Kidney (tissue), 14 donors: ENCODE data around the gene DRAM1. TPM values are rescaled to one million over a fixed set of nuclear protein-coding genes. Genes with fewer than 3 reads are reported as not detected.

ENCODE experiments used
- DNase-seq, 5 donors: peaks; one replicate each; pipeline ENCODE4 v3.0.0-alpha.2; 2013 to 2020
- FAIRE-seq: peaks from 2 replicates; lab custom pipeline; 2012; peaks lifted over from hg19 to GRCh38; lab: Jason Lieb, UNC
- H3K27ac ChIP-seq, 2 donors: one replicate each; pipeline ENCODE4 v1.7.0; 2013; ENCODE audit warnings: low read depth in 2 of 2, low read length in 2 of 2, inconsistent platforms in 1 of 2
- H3K27me3 ChIP-seq: one replicate; pipeline ENCODE4 v1.7.1; 2013; ENCODE audit warnings: low read length, inconsistent platforms; ENCODE audit not compliant: control insufficient read depth, insufficient read depth
- H3K36me3 ChIP-seq, 3 donors: one replicate each; pipeline versions ENCODE4 v1.7.0 to v1.7.1; 2013; ENCODE audit warnings: low read length in 3 of 3, control low read depth in 1 of 3, inconsistent platforms in 1 of 3; ENCODE audit not compliant: insufficient read depth in 3 of 3, control insufficient read depth in 2 of 3
- H3K4me1 ChIP-seq, 3 donors: one replicate each; pipeline versions ENCODE4 v1.7.0 to v1.7.1; 2013; ENCODE audit warnings: low read length in 3 of 3, inconsistent platforms in 1 of 3, low read depth in 1 of 3; ENCODE audit not compliant: control insufficient read depth in 2 of 3, insufficient read depth in 2 of 3
- H3K4me3 ChIP-seq, 3 donors: one replicate each; pipeline versions ENCODE4 v1.7.0 to v1.8.1; 2013; ENCODE audit warnings: low read length in 3 of 3, control low read depth in 1 of 3, inconsistent platforms in 1 of 3
- H3K9ac ChIP-seq, 3 donors: one replicate each; pipeline versions ENCODE4 v1.7.0 to v1.7.1; 2013; ENCODE audit warnings: low read length in 3 of 3, control low read depth in 1 of 3, inconsistent platforms in 1 of 3
- H3K9me3 ChIP-seq, 3 donors: one replicate each; pipeline versions ENCODE4 v1.7.0 to v1.7.1; 2013; ENCODE audit warnings: low read length in 3 of 3, control low read depth in 1 of 3, inconsistent platforms in 1 of 3; ENCODE audit not compliant: control insufficient read depth in 2 of 3, insufficient read depth in 1 of 3
- intact Hi-C: fragments of 100-400 bp; cut with DNase I; formaldehyde crosslinking; loops from one replicate; pipeline ENCODE4 v1.11.1; 2022
- polyA plus RNA-seq: library from polyadenylated mRNA; stranded (reverse); fragments of 350-450 nt; fragmentation: Illumina TruSeq; extraction: RNeasy Lipid Tissue Mini Kit (QIAGEN cat#74804); gene quantifications from one replicate; pipeline ENCODE4 v1.2.3, GENCODE V29; 2014; ENCODE audit warnings: low read depth, low replicate concordance; ENCODE audit not compliant: insufficient read depth
- total RNA-seq: library from RNA; stranded (reverse); fragmentation: NEBNext Ultra II Directional; extraction: Animal tissue kit (Norgen Biotek cat#: 25700); gene quantifications from one replicate; pipeline ENCODE4 v1.2.1, GENCODE V29; 2021
- TF ChIP-seq, protein P1 (sequence below): IDR thresholded peaks from 3 replicates; pipeline ENCODE4 v1.5.1; 2012; ENCODE audit warnings: mild to moderate bottlenecking, moderate library complexity, borderline replicate concordance; ENCODE audit not compliant: insufficient read depth; ENCODE audit errors: extremely low read depth
- donor health status: control.
- donor health status: control.
- donor health status: control.
- donor health status: control.
- donor health status: control.
- donor health status: DM: yes; HTN: yes; CAD: no.
- donor health status: Normal renal cell carcinoma (clear cell type).

Gene DRAM1
- total and polyA plus RNA-seq, 2 donors from 2014 or later = 19.0 to 35.8 TPM

DNA sequence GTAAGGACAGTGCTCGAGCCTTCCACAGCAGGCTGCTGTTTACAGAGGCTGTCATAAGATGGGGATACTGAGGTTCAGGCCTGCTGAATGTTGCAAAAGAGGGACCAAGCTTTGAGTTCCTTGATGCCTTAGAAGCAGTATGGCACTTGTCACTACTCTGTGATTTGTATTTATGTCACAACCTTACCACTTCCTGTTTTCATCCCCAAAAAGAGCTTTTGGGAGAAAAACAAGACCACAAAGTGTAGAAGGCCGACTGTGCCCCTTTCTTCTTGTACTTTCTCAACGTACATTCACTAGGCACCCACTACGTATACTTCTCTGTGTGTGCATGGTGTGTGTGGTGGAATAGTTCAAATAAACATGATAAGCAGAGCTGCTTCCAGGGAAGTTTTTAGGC is 90.1 kb downstream of the DRAM1 start:
- Histone ChIP-seq H3K27ac (no peak overlapping the region), H3K27me3 (no peaks in the 10 kb centered on the region), H3K4me3 (no peak overlapping the region), H3K36me3 (no peaks in the 10 kb centered on the region), H3K9ac (no peak overlapping the region), H3K4me1 (no peaks in the 10 kb centered on the region), H3K9me3 (peaks cover 0 to 3% (median 0%) of the 10 kb centered on the region in 3 donors)
- intact Hi-C loops = no loop called here
- DNase-seq (no peak), FAIRE-seq (no peak)
- TF ChIP-seq, protein P1, sequence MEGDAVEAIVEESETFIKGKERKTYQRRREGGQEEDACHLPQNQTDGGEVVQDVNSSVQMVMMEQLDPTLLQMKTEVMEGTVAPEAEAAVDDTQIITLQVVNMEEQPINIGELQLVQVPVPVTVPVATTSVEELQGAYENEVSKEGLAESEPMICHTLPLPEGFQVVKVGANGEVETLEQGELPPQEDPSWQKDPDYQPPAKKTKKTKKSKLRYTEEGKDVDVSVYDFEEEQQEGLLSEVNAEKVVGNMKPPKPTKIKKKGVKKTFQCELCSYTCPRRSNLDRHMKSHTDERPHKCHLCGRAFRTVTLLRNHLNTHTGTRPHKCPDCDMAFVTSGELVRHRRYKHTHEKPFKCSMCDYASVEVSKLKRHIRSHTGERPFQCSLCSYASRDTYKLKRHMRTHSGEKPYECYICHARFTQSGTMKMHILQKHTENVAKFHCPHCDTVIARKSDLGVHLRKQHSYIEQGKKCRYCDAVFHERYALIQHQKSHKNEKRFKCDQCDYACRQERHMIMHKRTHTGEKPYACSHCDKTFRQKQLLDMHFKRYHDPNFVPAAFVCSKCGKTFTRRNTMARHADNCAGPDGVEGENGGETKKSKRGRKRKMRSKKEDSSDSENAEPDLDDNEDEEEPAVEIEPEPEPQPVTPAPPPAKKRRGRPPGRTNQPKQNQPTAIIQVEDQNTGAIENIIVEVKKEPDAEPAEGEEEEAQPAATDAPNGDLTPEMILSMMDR = no peak

- FAIRE-seq (no peak), DNase-seq (no peak)
- Histone ChIP-seq H3K9me3 (peaks cover 0 to 3% (median 0%) of the 10 kb centered on the region in 3 donors), H3K4me3 (no peak overlapping the region), H3K36me3 (no peaks in the 10 kb centered on the region), H3K27ac (no peak overlapping the region), H3K9ac (no peak overlapping the region), H3K4me1 (no peaks in the 10 kb centered on the region), H3K27me3 (no peaks in the 10 kb centered on the region)
- intact Hi-C loops = no loop called here
- TF ChIP-seq, protein P1 = no peak
These were observed 91.4 kb downstream of the DRAM1 start for GRCh38 chr12:101968770-101969169.

Other genes with a start within 250 kb of the DRAM1 start
- 32.1 TPM for gene CHPT1, start 179.9 kb upstream of the DRAM1 start, total RNA-seq
- 65.5 TPM for gene CHPT1, start 179.9 kb upstream of the DRAM1 start, polyA plus RNA-seq
- 0.25 TPM for gene SYCP3, start 138.1 kb upstream of the DRAM1 start, total RNA-seq
- gene SYCP3, start 138.1 kb upstream of the DRAM1 start, polyA plus RNA-seq = 0.54 TPM
- gene GNPTAB, start 46.6 kb upstream of the DRAM1 start, total RNA-seq = 46.0 TPM
- gene GNPTAB, start 46.6 kb upstream of the DRAM1 start, polyA plus RNA-seq = 17.8 TPM
- gene WASHC3, start 184.4 kb downstream of the DRAM1 start, total RNA-seq = 33.0 TPM
- gene WASHC3, start 184.4 kb downstream of the DRAM1 start, polyA plus RNA-seq = 95.9 TPM
- gene NUP37, start 242.5 kb downstream of the DRAM1 start, total RNA-seq = 23.2 TPM
- 26.7 TPM for gene NUP37, start 242.5 kb downstream of the DRAM1 start, polyA plus RNA-seq
- gene PARPBP, start 242.6 kb downstream of the DRAM1 start, total RNA-seq = 2.8 TPM
- 1.1 TPM for gene PARPBP, start 242.6 kb downstream of the DRAM1 start, polyA plus RNA-seq